ENCODE data around the gene CFAP92.

DNA sequence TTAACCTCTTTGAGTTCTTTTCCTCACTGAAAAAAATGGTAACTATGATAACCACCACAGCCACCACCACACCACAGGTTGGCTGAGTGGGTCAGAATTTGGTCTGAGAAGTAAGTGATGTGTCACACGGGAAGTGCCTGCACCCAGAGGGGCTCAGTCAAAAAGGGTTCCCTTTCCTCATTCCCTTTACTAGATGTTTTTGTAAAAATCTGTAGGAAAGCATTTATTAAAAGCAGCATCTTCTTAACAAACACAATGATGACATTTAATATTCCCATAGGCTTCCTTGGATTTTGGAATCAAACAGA is 23.2 kb downstream of the CFAP92 start:
- TF ChIP-seq, protein P1, sequence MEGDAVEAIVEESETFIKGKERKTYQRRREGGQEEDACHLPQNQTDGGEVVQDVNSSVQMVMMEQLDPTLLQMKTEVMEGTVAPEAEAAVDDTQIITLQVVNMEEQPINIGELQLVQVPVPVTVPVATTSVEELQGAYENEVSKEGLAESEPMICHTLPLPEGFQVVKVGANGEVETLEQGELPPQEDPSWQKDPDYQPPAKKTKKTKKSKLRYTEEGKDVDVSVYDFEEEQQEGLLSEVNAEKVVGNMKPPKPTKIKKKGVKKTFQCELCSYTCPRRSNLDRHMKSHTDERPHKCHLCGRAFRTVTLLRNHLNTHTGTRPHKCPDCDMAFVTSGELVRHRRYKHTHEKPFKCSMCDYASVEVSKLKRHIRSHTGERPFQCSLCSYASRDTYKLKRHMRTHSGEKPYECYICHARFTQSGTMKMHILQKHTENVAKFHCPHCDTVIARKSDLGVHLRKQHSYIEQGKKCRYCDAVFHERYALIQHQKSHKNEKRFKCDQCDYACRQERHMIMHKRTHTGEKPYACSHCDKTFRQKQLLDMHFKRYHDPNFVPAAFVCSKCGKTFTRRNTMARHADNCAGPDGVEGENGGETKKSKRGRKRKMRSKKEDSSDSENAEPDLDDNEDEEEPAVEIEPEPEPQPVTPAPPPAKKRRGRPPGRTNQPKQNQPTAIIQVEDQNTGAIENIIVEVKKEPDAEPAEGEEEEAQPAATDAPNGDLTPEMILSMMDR (IDR thresholded peaks at IDR 0.05), result no peak
- TF ChIP-seq POLR2A (IDR thresholded peaks at IDR 0.05) (no peak), POLR2AphosphoS5 (IDR thresholded peaks at IDR 0.05) (no peak), EP300 (IDR thresholded peaks at IDR 0.05) (no peak)

Data from sigmoid colon (tissue), 4 donors.